OCI-M2 (cell line): ENCODE results near the gene LTV1.
"Not testable (repeated sequence)": the region's sequence is repeated elsewhere in the genome, so short reads cannot be mapped to it uniquely, and the experiment has no call there.

Experiments used
- DNase-seq: peaks from one replicate; lab custom pipeline; 2025; ENCODE audit not compliant: unreplicated experiment; lab: John Stamatoyannopoulos, UW

The LTV1 gene, protein sequence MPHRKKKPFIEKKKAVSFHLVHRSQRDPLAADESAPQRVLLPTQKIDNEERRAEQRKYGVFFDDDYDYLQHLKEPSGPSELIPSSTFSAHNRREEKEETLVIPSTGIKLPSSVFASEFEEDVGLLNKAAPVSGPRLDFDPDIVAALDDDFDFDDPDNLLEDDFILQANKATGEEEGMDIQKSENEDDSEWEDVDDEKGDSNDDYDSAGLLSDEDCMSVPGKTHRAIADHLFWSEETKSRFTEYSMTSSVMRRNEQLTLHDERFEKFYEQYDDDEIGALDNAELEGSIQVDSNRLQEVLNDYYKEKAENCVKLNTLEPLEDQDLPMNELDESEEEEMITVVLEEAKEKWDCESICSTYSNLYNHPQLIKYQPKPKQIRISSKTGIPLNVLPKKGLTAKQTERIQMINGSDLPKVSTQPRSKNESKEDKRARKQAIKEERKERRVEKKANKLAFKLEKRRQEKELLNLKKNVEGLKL

DNA sequence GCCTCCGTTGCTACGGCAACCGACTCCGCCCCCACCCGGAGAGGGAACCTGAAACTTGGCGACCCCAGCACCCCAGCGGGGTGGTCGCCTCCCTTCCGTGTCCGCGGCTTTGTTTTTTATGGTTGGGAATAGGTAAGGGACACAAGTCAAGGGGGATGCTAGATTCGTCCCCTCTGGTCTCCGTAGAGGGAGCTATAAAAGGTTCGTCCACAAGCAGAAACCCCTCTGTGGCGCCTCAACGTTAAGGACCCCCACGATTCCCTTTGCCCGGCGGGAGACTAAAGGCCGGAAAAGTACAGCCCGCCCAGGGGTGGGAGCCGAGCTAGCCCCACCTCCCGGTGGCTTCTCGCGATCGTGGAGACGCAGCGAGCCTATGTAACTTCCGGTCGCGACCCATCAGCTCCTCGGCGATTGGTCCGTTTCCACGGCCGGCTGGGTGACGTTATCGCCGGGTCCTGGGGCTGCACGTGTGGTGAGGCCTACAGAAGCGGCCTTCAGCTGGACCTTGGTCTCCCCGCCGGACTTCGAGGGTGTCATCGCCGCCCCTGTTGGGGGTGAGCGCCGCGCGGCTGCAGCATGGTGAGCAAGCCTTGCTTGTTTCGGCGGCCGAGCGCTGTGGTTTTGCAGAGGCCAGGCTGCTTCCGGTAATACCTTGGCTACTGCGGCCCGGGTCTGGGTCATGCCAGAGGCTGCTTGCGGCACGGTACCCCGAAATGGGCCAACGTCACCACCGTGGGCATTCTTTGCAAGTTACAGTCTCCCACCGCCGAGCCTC, at the start of gene LTV1:
Gene LTV1, plus strand, starts transcription at position 437 of the 775 bp plus-strand sequence. Its CDS starts 140 bp downstream, at position 577.
- peak; percentile 90 for DNase-seq

DNA sequence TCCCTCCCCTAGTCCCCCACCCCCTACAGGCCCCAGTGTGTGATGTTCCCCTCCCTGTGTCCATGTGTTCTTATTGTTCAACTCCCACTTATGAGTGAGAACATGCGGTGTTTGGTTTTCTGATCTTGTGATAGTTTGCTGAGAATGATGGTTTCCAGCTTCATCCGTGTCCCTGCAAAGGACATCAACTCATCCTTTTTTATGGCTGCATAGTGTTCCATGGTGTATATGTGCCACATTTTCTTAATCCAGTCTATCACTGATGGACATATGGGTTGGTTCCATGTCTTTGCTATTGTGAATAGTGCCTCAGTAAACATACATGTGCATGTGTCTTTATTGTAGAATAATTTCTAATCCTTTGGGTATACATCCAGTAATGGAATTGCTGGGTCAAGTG, 46.6 kb upstream of the LTV1 start:
- not testable (repeated sequence) for DNase-seq

DNA sequence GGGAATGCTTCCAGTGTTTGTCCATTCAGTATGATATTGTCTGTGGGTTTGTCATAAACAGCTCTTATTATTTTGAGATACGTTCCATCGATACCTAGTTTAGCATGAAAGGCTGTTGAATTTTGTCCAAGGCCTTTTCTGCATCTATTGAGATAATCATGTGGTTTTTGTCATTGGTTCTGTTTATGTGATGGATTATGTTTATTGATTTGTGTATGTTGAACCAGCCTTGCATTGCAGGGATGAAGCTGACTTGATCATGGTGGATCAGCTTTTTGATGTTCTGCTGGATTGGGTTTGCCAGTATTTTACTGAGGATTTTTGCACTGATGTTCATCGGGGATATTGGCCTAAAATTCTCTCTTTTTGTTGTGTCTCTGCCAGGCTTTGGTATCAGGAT, 44.7 kb upstream of the LTV1 start:
- DNase-seq: not testable (repeated sequence)

DNA sequence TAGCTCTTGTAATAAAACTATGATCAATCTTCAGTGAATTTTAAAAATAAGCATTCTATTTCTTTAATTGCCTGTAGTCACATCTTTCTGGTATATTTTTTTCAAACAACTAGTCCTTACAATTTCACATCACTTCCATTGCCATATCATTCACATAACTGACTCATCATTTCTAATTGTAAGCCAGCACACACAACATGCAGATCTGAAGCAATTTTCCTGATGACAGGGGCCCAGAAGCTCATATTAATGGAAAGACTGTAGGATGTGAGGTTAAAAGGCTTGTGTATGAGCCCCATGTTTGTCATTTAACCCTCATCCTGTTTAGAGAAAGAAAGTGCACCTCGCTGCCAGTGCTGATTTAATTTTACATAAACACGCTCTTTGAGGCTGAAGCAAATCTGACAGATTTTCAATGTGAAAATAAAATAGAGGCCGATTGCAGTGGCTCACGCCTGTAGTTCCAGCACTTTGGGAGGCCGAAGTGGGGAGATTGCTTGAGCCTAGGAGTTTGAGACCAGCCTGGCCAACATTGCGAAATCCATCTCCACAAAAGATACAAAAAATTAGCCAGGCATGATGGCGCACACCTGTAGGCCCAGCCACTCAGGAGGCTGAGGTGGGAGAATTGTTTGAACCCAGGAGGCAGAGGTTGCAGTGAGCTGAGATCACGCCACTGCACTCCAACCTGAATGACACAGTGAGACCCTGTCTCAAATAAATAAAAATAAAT, 40.1 kb upstream of the LTV1 start:
- no peak for DNase-seq

DNA sequence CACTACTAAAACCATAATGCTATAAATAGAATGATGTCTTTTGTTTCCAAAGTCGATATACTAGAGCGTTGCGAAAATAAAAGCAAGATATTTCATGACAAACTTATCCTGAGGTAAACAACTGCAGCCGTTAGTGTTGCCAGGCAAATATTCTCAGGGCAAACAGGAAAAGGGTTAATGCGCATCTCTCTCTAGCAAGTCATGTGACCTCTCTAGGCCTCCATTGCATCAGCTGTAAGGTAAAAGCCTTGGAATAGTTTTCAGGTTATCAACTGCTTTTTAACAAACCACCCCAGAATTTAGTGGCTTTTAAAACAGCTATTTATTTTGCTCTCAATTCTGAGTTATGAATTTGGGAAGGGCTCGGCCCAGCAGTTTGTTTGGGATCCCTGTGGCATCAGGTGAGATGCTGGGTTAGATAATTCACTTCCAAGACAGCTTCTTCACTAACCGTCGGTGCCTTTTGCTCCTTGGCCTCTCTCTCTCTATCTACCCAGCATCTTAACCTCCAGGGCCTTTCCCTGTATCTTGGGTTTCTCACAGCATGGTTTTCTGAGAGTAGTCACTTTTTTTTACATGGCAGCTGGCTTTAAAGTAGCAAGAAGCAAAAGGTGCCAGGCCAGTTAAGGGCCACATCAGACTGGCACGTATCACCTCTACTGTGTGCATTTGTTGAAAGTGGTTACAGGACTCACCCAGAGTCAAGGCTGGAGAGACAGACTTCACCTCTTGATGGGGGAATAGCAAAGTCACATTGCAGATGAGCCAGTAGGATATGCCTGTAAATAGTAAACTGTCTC, 39.2 kb upstream of the LTV1 start:
- DNase-seq: no peak

DNA sequence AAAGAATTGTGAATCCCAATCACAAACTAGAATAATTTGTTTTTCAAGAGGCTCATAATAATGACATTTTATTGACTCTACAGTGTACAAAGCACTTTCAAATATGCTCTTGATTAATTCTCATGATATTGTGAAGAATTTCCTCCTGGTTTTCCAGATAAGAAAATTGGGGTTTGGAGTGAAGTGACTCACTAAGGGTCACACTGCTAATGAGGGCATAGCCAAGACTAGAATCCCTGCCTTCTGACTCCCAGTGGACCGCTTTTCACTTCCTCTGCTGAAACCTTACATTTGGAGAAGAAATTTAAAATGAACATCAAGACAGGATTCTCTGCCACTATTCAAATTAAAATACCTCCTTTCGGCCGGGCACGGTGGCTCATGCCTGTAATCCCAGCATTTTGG, 38.3 kb upstream of the LTV1 start:
- no peak for DNase-seq

DNA sequence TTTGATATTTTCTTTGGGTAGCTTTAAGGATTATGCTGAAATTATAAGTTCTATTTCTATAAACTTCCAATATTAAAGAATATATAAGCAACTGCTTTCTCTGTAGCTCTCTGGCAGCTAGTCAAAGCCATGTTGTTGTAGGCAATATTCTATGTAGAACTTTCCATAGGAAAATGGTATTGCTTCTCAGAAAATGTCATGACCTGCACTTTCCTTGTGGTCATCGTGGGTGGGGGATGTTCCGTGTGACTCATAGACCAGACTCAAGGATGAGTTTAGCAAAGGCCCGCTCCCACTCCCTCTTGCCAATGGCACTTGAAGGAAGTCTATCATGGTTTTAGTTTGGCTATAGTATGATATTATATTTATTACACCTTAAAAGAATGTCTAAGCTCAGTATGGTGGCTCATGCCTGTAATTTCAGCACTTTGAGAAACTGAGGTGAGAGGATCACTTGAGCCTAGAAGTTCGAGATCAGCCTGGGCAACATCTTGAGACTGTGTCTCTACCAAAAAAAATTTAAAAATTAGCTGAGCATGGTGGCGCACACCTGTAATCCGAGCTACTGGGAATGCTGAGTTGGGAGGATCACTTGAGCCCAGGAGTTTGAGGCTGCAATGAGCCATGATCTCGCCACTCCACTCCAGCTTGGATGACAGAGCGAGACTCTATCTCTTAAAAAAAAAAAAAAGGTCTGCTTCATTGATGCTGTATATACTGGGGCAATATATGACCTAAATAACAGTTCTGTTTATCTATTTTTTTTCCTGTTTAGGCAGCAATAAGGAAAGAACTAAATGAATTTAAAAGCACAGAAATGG, 36.6 kb upstream of the LTV1 start:
- peak; percentile 84 for DNase-seq

DNA sequence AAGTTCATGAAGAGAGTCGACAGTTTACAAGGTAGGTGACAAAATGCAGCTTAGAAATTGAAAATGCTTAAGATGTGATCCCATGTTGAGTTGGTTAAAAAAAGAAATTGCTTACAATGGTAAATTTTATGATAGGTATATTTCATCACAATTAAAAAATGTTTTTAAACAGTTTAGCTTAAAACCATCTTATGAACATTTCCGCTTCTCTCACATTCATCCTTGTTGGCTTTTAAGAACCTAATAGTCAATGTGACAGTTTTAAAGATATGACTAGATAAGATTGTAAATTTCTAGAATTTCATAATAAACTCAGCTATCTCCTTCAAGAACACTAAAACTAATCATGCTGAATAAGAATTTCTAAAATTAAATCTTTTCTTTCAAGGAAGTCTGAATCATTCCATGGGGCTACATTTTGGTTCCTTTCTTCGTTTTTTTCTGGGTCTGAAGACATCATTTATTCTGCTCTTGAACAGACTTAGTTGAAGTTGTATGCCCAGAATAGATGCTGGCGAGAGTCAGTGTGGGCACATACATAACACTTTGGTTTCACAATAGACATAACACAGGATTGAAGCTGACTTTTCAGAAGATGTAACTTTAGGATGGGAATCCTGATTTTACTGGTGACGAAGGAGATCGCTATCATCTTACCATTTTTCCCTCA, 35.9 kb upstream of the LTV1 start:
- DNase-seq: no peak

DNA sequence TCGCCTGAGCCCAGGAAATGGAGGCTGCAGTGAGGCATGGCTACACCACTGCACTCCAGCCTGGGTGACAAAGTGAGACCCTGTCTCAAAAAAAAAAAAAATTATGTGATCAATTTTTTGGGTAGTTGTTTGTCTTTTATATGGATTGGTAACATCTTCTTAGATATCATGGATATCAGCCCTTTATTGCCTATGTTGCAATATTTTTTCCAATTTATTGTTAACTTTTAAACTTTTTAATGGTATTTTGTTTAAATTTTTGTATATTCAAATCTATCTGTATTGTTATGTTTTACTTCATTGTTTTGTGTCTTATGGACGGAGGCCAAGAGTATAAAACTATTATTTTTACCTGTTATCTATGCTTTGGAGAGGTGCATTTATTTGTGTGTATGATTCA, 32.4 kb upstream of the LTV1 start:
- DNase-seq: no peak

DNA sequence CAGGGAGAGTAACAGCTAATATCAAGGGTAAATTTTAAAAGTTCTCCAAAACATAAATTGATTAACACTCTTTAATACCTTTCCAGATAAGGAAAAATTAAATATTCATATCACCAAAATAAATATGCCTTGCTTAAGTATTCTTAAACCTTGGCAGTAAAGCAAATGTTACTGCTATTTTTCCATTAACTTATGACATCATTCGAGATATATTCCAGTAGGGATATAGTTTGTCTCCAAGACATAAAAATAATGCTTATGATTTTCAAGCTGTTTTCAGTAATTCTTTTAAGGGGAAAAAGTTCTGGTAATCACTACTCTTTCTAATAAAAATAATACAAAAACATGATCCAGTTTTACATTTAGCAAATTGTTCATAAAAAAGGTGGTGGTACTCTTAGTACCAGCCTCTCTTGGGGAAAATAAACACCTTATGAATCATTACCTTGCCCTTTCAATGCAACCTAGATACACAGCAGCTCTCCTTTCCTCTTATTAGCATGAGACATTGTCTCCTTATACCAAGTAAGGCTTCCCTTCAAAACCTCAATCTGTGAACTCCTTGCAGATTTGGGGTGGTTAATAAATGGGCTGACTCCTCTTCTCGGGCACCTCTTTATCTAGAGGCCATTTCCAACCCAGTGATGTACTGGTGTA, 31.5 kb upstream of the LTV1 start:
- DNase-seq: no peak

DNA sequence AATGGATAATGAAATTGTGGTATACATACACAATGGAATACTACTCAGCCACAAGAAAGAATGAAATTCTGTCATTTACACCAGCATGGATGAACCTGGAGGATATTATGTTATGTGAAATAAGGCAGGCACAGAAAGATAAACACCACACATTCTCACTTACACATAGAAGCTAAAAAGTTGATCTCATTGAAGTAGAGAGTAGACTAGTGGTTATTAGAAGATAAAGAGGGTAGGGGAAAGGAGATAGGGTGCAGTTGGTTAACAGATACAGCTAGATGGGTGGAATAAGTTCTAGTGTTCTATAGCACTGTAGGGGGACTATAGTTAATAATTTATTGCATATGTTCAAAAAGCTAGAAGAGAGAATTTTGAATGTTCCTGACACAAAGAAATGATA, 25.5 kb upstream of the LTV1 start:
- no peak for DNase-seq

DNA sequence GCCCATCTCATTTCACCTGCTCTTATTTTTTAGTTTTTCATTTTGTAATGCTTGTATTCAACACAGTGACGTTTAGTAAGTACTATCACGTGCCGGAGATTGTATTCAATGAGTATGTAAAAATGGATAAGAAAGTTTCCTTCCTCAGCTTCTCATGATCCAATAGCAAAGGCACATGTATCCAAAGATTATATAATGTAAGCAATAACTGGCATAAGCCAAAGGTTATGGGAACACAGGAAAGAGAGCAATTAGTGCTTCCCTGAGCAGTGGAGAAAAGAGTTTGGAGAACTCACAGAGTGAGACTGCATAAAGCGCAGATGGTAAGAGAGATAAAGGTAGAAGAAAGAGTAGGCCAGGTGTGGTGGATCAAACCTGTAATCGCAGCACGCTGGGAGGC, 21.8 kb upstream of the LTV1 start:
- DNase-seq: no peak

DNA sequence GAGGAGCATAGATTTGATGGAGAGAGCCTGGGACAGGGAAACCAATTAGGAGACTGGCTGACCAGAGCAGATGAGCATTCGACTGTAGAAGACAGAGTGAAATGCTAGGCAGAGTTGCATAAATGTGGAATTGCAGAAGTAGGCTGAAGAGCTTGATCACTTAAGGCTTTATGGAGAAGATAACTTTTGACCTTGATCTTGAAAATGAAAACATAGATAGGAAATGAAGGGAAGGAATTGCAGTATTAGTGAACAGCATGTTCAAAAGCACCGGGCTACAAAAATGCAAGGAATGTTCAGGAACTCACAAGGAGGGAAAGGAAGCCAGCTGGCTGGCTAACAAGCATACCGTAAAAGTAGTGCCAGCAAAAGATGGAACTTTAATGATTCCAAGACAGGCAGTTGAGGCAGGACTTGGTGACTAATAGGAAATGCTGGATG, 20.5 kb upstream of the LTV1 start:
- no peak for DNase-seq

DNA sequence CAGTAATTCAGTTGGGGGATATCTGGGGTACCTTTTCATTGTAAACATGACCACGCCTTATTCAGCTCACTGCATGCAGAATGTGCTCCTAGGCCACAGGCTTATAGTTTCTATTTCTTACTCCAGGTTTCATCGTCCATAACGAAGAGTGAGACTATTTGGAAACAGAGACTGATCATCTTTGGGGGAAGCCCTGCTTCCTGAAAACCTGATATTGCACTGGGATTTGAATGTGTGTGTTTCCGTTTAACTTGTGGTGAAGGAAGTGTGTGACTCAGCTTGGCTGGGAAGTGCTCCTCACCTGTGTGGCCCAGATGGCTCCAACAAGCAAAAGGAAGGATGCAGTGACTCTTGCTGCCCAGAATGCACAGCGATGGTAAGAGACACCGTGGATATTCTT, 19.6 kb upstream of the LTV1 start:
- no peak for DNase-seq

DNA sequence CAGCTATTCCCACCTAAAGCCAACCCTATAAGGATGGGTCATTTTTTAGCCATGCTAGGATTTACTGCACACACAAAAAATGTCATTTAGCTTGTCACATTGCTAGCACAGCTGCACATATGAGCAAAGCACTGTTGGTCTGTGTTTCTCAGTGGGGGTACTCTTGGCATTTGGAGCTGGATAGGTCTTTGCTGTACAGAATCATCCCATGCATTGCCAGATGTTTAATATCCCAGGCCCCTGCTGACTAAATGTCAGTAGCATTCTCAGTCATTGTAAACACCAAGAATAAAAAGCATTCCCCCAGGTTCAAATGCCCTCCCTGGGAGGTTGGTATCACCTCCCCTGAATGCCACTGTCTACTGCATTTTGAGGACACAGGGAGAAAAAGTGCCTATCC, 14.6 kb upstream of the LTV1 start:
- DNase-seq: no peak

DNA sequence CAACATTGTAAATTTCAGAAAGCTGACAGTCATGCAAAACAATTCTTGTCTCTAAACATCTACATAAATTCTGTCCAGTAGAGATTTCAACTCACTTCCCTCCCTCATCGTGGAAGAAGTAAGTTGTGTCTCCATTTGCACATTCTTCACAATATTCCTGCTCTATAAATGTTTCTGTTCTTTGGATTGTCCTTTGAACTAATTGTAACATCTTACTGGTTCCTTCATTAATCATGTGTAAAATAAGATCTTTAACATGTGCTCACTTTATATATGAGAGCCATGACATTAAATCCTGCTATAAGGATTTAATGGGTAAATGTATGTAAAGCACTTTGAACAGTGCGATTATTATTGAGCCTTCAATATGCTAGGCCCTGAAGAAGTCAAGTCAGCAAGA, 7.0 kb upstream of the LTV1 start:
- DNase-seq: no peak

DNA sequence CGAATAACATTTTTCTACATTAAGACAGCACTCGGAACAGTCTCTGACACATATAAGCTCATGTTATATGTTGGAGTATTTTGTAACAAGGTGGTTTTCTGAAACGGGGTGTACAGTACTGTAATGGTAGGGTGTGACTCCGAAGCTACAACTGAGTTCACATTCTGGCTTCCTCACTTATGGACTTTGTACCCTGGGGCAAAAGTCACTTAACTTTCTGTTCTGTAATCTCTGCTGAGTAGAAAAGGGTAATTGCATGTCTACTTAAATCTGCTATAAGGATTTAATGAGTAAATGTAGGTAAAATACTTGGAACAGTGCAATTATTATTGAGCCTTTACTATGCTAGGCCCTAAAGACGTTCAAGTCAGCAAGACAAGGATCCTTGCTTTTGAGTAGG, 4.7 kb upstream of the LTV1 start:
- no peak for DNase-seq

DNA sequence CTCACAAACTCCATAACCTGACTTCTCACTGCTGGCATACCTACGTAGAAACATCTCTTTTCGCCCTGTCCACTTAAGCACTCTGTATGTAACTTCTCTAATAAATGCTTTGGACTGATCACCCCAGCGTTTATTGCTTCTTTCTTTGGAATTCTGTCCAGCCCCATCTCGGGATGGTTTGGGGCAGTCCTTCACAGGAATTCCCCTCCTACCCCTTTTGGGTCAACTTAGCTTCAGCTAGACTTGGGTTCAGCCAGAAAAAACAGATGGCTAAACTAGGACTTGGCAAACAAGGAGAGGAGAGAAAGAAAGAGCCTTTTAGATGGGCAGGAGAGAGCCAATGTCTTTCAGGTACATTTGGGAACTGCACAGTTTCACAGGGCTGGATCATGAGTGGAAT, 3.9 kb upstream of the LTV1 start:
- DNase-seq: no peak
